NCI-H226 (cell line): ENCODE results near the gene NOX1.

ENCODE experiments used
- DNase-seq: peaks from one replicate; pipeline ENCODE4 v3.0.0-alpha.2; 2015

NOX1 gene

GRCh38 chrX:100874325-100874724 is at the start of gene NOX1:
TSS of gene NOX1 (minus strand) at chrX:100874359. CDS start at chrX:100874139, 220 bp downstream.
- DNase-seq, result peak; percentile 74

- DNase-seq, result no peak
Observed at GRCh38 chrX:100915562-100915961, 41.4 kb upstream of the NOX1 start.

GRCh38 chrX:100913111-100913510 is 39.0 kb upstream of the NOX1 start:
- peak; percentile 8 for DNase-seq

GRCh38 chrX:100911731-100912130 is 37.6 kb upstream of the NOX1 start:
- peak; percentile 76 for DNase-seq

- no peak for DNase-seq
Observed at GRCh38 chrX:100905620-100906019, 31.5 kb upstream of the NOX1 start.

GRCh38 chrX:100904433-100904832 is 30.3 kb upstream of the NOX1 start:
- DNase-seq, result no peak

GRCh38 chrX:100895365-100896075 is 21.4 kb upstream of the NOX1 start:
- peak; percentile 23 for DNase-seq

GRCh38 chrX:100883654-100884053 is 9.5 kb upstream of the NOX1 start:
- DNase-seq, result no peak

- DNase-seq, result no peak
Observed at GRCh38 chrX:100880368-100880767, 6.2 kb upstream of the NOX1 start.

- peak; percentile 80 for DNase-seq
Observed at GRCh38 chrX:100871594-100872560, 2.3 kb downstream of the NOX1 start.

GRCh38 chrX:100870527-100870926 is 3.6 kb downstream of the NOX1 start:
- DNase-seq, result no peak

- no peak for DNase-seq
Observed at GRCh38 chrX:100868273-100868672, 5.9 kb downstream of the NOX1 start.

- peak; percentile 36 for DNase-seq
Observed at GRCh38 chrX:100864657-100865391, 9.3 kb downstream of the NOX1 start.

GRCh38 chrX:100863326-100863864 is 10.8 kb downstream of the NOX1 start:
- no peak for DNase-seq

GRCh38 chrX:100852810-100853209 is 21.3 kb downstream of the NOX1 start:
- no peak for DNase-seq

- no peak for DNase-seq
Observed at GRCh38 chrX:100850317-100850716, 23.8 kb downstream of the NOX1 start.

GRCh38 chrX:100831219-100831946 is 42.8 kb downstream of the NOX1 start:
- no peak for DNase-seq

GRCh38 chrX:100830547-100830946 is 43.6 kb downstream of the NOX1 start:
- no peak for DNase-seq

GRCh38 chrX:100830143-100830542 is 44.0 kb downstream of the NOX1 start:
- DNase-seq, result no peak

GRCh38 chrX:100829730-100830129 is 44.4 kb downstream of the NOX1 start:
- DNase-seq, result peak; percentile 57

GRCh38 chrX:100819837-100820666 is 54.1 kb downstream of the NOX1 start, which contains the start of gene CSTF2:
TSS of gene CSTF2 (plus strand) at chrX:100820391. CDS start at chrX:100820417, 26 bp downstream.
- peak; percentile 80 for DNase-seq
